HG02571 (cell line): ENCODE data around the gene RFX8.
"Not testable (repeated sequence)": the region's sequence is repeated elsewhere in the genome, so short reads cannot be mapped to it uniquely, and the experiment has no call there.

ENCODE experiments used
- ATAC-seq: cut with Tn5 transposase; IDR thresholded peaks from one replicate; pipeline ENCODE4 v1.9.1; 2021; ENCODE audit warnings: mild to moderate bottlenecking, moderate library complexity; ENCODE audit not compliant: unreplicated experiment

Gene RFX8

GRCh38 chr2:101355401-101356054, 119.4 kb downstream of the RFX8 start:
- ATAC-seq: no peak

DNA sequence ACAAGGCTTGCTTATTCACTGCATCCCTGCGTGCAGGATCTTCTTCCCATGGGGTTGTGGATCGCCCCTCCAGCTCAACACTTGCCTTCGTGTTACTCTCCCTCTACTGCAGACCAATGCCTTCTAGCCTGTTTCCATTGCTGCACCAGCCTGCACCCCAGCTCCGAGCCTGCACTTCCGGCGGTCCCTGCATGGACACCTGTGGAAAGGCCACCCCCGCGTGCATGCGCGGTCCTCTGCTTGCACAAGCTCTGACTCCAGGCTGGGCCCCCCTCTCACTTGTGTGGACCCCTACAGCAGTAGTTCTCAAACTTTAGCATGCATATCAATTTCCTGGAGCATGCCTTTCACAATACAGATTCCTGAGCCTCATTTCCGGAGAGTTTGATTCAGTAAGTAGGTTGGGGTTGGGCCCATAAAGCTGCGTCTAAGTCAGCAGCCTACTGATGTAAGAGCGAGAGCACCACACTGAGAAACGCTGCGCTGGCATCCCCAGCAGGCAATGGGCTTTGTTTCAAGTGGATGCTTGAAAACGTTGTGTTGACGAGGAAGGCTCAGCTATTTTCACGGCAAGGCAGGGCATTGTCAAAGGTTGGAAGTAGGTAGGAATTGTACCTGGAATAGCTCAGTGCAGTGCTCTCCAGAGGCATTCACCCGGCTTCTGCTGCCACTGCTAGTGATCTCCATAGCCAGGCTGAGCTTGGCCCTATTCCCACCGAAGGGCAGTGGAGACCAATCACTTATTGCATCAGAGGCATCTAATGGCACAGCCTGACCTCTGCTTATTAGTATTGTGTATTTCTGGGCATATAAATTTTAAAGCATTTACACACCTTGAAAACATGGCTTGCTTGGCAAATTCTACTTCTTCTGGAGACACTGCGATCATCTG, 120.2 kb downstream of the RFX8 start:
- ATAC-seq: no peak

- ATAC-seq: not testable (repeated sequence)
These were observed 122.3 kb downstream of the RFX8 start for GRCh38 chr2:101352631-101353030.

DNA sequence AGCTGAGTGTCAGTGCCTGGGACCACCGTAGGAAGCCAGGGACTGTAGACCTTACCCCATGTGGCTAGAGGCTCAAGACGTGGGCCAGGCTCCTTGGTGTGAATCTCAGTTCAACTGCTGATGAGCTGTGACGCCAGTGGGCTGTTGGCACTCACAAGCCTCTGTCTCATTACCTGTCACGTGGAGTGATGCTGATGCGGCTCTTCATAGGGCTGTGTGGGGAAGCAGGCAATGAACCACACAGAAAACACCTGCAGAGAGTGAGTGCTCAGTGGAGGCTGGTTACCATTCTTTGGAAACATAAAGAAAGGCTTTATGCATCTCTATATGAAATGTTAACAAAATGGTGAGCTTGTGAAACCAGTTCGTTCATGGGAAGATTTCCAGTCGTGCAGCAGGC, 123.7 kb downstream of the RFX8 start:
- no peak for ATAC-seq

- no peak for ATAC-seq
These were observed 124.8 kb downstream of the RFX8 start for GRCh38 chr2:101349893-101350662.

DNA sequence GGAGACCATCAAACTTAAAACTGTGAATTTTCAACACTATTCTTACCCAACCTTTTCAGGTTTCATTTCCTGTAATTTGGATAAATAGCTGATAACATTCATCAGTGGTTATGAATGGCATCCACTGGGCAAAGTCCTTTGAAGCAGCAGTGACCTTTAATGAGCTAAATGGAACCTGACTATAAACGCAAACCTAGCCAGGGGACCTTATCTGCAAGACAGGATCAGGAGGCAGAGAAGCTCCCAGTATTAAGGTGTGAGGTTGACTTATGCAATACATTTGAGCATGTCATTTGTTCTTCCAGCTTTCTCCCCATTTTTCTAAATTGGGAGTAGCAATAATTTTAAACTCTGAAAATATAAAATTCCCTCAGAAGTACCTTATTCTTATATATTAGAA, 126.0 kb downstream of the RFX8 start:
- no peak for ATAC-seq
